ENCODE results near the gene BSN.

- TF ChIP-seq CTCF (IDR thresholded peaks at IDR 0.05; ENCODE audit: low read depth, low read length) = no peak
- TF ChIP-seq EZH2phosphoT487 (IDR thresholded peaks at IDR 0.05; ENCODE audit: low read depth) = no peak
Observed at GRCh38 chr3:49673121-49673714, 118.9 kb downstream of the BSN start.

All from OCI-LY3 (cell line).